Right lobe of liver (tissue), 6 donors: ENCODE data around the gene OR4M2. TPM values are rescaled to one million over a fixed set of nuclear protein-coding genes. Genes with fewer than 3 reads are reported as not detected.
"Not testable (repeated sequence)": the region's sequence is repeated elsewhere in the genome, so short reads cannot be mapped to it uniquely, and the experiment has no call there.

Experiments
- ATAC-seq, 4 donors: fragments of 200-7000 bp; cut with Tn5 transposase; one replicate each; pipeline ENCODE4 v1.9.1; 2020; ENCODE audit warnings: mild to moderate bottlenecking in 4 of 4, moderate library complexity in 4 of 4
- DNase-seq, 3 donors: peaks; one replicate each; pipeline ENCODE4 v3.0.0-alpha.2; 2020
- H3K27ac ChIP-seq, 3 donors: fragments of 200-600 bp; one replicate each; pipeline ENCODE4 v1.8.0; 2022
- H3K27me3 ChIP-seq, 2 donors: fragments of 200-600 bp; one replicate each; pipeline ENCODE4 v1.8.0; 2022
- H3K36me3 ChIP-seq, 4 donors: fragments of 200-600 bp; sonication (generic) in 1 of 4; one replicate each; pipeline versions ENCODE4 v1.5.1 to v1.8.0; 2017 to 2022; ENCODE audit warnings: control low read depth in 1 of 4
- H3K4me1 ChIP-seq, 4 donors: fragments of 200-600 bp; sonication (generic) in 1 of 4; one replicate each; pipeline versions ENCODE4 v1.5.1 to v1.8.0; 2017 to 2022; ENCODE audit warnings: control low read depth in 1 of 4
- H3K4me3 ChIP-seq, 3 donors: fragments of 200-600 bp; one replicate each; pipeline ENCODE4 v1.8.0; 2022
- H3K9me3 ChIP-seq, 4 donors: fragments of 200-600 bp; sonication (generic) in 1 of 4; one replicate each; pipeline versions ENCODE4 v1.5.1 to v1.8.0; 2017 to 2022; ENCODE audit warnings: control low read depth in 1 of 4
- WGBS: methylation state at CpG from one replicate; pipeline ENCODE4 v1.1.6; 2018; ENCODE audit warnings: low coverage, low lambda C conversion rate; ENCODE audit not compliant: insufficient coverage; ENCODE audit errors: missing lambda C conversion rate; 5-methylcytosine and 5-hydroxymethylcytosine counted together
- intact Hi-C, 2 donors: fragments of 100-400 bp; cut with DNase I; formaldehyde crosslinking; loops; one replicate each; pipeline versions ENCODE4 v1.11.2 to v1.14.1; 2022
- long read RNA-seq: library from polyadenylated mRNA; unstranded; transcript quantifications from one replicate; pipeline ENCODE4 v2.0.0, GENCODE V29; 2019
- total RNA-seq, 6 experiments: library from RNA; depleted of rRNA in 2 of 6; stranded (reverse); fragments of >200 nt in 2 of 6; fragmentation: NEBNext Ultra II Directional in 3 of 6; extraction: Animal tissue kit (Norgen Biotek cat#: 25700) in 3 of 6; gene quantifications; one replicate each; pipeline versions ENCODE4 v1.1.0 to v1.2.4, GENCODE V29; 2016 to 2023
- donor health status: DM: no; HTN: yes; CAD: no.
- donor health status: DM: no; HTN: no; CAD: no.
- donor health status: DM: no; HTN: no; CAD: no.
- donor health status: DM: no; HTN: yes; CAD: no.
- donor health status: DM: no; HTN: yes; CAD: no.

Gene OR4M2, protein sequence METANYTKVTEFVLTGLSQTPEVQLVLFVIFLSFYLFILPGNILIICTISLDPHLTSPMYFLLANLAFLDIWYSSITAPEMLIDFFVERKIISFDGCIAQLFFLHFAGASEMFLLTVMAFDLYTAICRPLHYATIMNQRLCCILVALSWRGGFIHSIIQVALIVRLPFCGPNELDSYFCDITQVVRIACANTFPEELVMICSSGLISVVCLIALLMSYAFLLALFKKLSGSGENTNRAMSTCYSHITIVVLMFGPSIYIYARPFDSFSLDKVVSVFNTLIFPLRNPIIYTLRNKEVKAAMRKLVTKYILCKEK
- total RNA-seq = not detected
- long read RNA-seq = 0 reads

DNA sequence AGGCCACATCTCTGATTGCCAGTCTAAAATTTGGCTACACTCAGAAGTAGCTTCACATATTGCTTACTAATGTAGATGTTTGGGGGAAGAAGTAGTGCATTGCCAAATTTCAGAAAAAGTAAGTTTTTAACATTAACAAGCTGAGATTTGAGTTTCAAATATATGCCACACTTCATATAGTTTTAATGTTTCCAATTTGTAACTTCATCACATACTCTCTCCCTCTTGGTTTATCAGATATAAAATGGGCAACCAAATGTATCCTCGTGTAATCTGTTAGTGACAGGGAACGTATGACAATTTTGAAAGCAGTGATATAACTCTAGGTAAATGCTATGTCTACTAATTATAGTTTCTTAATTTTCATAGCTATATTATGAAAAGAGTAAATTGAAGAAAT is at the start of gene OR4M2:
TSS of gene OR4M2 (plus strand) at position 301 of the 400 bp plus-strand sequence. CDS start at position 399, 98 bp downstream.
- H3K4me3 ChIP-seq, H3K27ac ChIP-seq, ATAC-seq, H3K4me1 ChIP-seq, H3K36me3 ChIP-seq, DNase-seq, H3K27me3 ChIP-seq, intact Hi-C loops, H3K9me3 ChIP-seq: not testable (repeated sequence)
- WGBS = no CpG with 5 or more reads among the region's 2 CpGs

DNA sequence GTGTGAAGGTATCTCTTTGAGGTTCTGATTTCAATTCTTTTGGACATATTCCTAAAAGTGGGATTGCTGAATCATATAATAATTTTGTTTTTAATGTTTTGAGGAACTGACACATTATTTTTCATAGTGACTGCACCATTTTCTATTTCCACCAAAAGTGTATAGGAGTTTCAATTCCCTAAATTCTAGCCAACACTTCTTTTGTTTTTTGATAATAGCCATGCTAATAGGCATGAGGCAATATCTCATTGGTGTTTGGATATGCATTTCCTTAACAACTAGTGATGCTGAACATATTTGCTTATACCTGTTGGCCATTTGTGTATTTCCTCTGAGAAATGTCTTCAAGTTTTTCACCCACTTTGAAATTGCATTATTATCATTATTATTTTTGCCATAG is 11.1 kb upstream of the OR4M2 start:
- H3K4me1 ChIP-seq, H3K27ac ChIP-seq, DNase-seq, H3K27me3 ChIP-seq, H3K36me3 ChIP-seq, ATAC-seq, H3K9me3 ChIP-seq, H3K4me3 ChIP-seq, intact Hi-C loops: not testable (repeated sequence)

DNA sequence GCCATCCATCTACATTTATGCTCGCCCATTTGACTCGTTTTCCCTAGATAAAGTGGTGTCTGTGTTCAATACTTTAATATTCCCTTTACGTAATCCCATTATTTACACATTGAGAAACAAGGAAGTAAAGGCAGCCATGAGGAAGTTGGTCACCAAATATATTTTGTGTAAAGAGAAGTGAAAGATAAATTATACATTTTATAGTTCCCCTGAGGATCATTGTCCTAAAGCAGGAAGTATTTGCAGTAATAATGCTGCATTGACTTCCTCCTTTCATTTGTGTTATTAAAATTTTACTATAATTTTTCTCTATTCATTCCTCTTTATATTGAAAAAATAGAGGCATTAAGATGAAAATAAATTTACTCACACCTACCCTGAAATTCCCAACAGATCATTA is 1.1 kb downstream of the OR4M2 start:
- DNase-seq, H3K36me3 ChIP-seq, H3K4me3 ChIP-seq, intact Hi-C loops, H3K9me3 ChIP-seq, ATAC-seq, H3K27ac ChIP-seq, H3K27me3 ChIP-seq, H3K4me1 ChIP-seq: not testable (repeated sequence)
- WGBS = no CpG with 5 or more reads among the region's 3 CpGs

DNA sequence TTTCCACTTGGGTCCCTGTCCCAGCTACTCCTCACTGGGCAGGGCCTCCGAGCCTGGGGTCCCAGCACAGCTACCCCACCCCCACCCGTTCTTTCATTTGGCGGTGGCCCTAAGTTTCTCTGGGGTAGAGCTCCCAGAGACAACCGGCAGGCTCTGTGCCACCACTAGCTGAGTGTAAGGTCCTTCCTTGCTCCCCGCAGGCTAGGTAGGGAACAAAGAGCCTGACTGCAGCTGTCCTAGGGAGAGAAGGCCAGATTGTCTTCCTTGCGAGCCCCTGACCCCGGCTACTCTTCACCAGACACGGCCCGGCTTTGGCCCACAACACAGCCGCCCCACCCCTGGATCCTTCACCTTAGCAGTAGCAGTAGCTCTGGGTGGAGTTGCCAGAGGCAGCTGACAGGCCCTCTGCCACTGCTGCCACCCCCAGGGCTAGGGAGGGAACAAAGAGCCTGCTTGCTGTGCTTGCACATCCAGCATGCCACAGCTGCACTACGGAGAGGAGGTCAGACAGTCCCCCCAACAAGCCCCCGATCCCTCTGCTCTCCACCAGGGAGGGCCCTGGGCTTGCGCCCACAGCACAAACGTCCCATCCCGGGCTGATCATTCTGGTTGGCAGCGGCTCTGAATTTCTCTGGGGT is 18.4 kb downstream of the OR4M2 start:
- DNase-seq, H3K36me3 ChIP-seq, H3K9me3 ChIP-seq, H3K27me3 ChIP-seq, H3K27ac ChIP-seq, H3K4me1 ChIP-seq, ATAC-seq, intact Hi-C loops, H3K4me3 ChIP-seq: not testable (repeated sequence)
- WGBS = no CpG with 5 or more reads among the region's 16 CpGs

DNA sequence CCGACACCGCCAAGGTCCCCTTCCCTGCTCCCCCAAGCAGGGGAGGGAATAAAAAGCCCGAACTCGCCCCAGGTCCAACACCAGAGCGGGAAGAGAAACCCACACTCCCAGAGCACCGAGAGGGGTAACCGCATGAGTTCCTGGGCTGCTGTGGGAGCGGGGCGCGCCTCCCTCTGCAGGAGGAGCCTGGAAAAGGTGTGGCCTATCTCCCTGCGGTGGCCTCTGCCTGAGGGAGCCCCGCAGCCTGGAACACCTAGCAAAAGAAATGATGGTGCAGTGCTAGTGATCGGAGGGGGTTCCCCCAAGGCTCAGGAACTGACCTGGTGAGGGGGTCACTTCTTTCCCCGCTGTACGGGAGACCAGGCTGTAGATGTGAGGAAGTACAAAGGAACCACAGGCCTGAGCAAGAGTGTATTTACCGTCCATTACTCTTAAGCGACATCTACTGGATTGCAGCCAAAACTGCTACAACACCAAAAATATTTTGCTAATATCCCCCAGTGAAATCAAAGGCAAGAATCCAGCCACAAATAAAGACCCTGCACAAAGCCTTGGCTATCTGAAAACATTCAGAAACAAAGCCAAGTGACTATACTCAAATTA is 19.1 kb downstream of the OR4M2 start:
- ATAC-seq, H3K27ac ChIP-seq, H3K4me3 ChIP-seq, H3K4me1 ChIP-seq, H3K27me3 ChIP-seq, intact Hi-C loops, DNase-seq, H3K36me3 ChIP-seq, H3K9me3 ChIP-seq: not testable (repeated sequence)
- WGBS = no CpG with 5 or more reads among the region's 17 CpGs

DNA sequence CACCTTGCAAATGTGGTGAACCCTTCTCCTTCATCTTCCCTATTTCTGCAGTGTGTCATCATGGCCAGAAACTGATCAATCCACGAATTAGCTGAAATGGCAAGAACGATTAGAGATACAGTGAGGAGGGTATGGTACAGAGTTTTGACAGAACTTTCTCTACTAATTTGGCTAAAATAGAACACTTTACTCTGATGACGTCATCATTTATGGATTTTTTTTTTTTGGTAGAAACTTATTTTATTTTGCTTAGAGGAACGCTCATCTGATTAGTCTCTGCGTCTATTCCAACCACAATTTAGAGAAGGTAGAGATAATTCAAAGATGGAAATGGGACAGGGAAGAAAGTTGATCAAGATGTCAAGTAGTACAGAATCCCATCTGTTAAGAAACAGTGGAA is 41.7 kb downstream of the OR4M2 start:
- H3K36me3 ChIP-seq, ATAC-seq, DNase-seq, intact Hi-C loops, H3K4me1 ChIP-seq, H3K4me3 ChIP-seq, H3K9me3 ChIP-seq, H3K27me3 ChIP-seq, H3K27ac ChIP-seq: not testable (repeated sequence)
- 43% methylated on average over 5 of the region's 5 CpGs for WGBS

Other genes with a start within 250 kb of the OR4M2 start
- not detected for gene POTEB, start 202.8 kb upstream of the OR4M2 start, total RNA-seq